LNCAP (cell line): ENCODE measurements around the gene COIL.

ENCODE experiments used
- TF ChIP-seq, protein P1 (sequence below): fragments of 450-650 bp; IDR thresholded peaks from 2 replicates; pipeline ENCODE4 v1.5.1; 2017; ENCODE audit warnings: mild to moderate bottlenecking

Gene COIL

GRCh38 chr17:56913867-56914580 lies 46.8 kb downstream of the COIL start, which contains the start of gene TRIM25:
TRIM25 (minus strand) TSS chr17:56914049; CDS start chr17:56913988, 61 bp downstream.
- TF ChIP-seq, protein P1, sequence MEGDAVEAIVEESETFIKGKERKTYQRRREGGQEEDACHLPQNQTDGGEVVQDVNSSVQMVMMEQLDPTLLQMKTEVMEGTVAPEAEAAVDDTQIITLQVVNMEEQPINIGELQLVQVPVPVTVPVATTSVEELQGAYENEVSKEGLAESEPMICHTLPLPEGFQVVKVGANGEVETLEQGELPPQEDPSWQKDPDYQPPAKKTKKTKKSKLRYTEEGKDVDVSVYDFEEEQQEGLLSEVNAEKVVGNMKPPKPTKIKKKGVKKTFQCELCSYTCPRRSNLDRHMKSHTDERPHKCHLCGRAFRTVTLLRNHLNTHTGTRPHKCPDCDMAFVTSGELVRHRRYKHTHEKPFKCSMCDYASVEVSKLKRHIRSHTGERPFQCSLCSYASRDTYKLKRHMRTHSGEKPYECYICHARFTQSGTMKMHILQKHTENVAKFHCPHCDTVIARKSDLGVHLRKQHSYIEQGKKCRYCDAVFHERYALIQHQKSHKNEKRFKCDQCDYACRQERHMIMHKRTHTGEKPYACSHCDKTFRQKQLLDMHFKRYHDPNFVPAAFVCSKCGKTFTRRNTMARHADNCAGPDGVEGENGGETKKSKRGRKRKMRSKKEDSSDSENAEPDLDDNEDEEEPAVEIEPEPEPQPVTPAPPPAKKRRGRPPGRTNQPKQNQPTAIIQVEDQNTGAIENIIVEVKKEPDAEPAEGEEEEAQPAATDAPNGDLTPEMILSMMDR = no peak

GRCh38 chr17:56913353-56913866 lies 47.4 kb downstream of the COIL start:
- TF ChIP-seq, protein P1 = no peak

DNA sequence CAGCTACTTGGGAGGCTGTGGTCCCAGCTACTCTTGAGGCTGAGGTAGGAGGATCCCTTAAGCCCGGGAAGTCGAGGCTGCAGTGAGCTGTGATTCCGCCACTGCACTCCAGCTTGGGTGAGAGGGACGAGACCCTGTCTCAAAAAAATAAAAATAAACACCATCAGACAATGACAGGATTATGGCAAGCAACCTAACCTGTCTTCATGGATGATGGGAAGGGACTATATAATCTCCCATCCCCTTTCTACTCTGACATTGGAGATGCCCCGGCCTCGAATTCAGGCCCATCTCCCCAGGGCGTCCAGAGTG lies 47.9 kb downstream of the COIL start:
- TF ChIP-seq, protein P1 = no peak

DNA sequence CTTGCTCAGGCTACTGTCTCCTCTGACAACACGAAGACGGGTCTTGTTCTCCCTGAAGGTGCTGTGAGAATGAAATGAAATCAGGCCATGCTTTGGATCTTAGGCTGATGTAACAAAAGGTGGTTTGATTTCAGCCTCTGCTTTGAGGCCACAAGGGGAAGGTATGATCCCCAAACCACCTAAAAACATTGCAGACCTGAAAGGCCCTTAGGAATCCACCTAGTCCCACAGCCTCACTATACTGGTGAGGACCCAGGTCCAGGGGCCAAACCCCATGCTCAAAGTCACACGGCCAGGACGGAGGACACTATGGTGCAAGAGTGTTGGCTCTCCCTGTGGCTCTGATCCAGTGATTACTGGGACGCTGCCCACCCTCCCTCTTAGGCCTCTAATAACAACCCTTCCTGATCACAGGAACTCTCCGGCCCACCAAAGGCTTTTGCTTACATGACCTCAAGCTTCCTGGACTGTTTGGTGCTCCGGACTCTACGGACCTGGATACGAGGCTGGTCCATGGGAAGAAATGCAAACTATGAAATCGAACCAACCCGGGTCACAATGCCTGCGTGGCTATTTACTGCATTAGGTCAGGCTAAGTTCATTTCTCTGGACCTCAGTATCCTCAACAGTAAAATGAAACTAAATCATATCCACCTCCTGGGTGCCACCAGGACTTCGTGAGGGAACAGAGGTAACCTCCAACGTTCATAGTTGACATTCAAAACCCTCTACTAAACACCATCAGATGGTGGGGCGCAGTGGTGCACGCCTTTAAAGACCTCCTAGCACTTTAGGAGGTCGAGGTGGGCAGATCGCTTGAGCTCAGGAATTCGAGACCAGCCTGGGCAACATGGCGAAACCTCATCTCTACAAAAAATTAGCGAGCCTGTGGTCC lies 48.5 kb downstream of the COIL start:
- TF ChIP-seq, protein P1 = no peak

DNA sequence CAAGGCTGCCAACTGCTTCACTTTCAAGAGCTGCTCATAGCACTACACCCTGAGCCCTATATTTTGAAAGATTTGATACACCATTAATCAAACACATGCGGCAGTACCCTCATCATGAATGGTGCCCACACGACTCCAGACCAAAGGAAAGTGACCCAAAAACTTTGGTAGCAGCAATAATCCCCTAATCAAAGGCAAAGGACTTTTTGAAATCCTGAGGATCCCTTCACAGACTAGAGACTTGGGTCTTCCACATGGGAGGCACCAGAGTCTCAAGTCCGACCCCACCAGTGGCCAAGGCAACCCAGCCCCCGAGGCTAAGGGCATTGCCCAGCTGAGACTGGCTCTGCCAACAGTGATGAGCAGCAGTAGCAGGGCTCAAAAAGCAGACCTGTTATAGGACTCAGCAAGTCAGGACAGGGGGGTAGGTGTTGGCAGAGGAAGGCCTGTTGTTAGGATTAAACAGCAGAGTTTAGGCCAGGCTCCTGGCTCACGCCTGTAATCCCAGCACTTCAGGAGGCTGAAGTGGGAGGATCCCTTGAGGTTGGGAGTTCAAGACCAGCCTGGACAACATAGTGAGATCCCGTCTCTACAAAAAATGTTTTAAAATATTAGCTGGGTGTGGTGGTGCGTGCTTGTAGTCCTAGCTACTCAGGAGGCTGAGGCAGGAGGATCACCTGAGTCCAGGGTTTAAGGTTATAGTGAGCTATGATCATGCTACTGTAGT lies 50.2 kb downstream of the COIL start:
- TF ChIP-seq, protein P1 = no peak

DNA sequence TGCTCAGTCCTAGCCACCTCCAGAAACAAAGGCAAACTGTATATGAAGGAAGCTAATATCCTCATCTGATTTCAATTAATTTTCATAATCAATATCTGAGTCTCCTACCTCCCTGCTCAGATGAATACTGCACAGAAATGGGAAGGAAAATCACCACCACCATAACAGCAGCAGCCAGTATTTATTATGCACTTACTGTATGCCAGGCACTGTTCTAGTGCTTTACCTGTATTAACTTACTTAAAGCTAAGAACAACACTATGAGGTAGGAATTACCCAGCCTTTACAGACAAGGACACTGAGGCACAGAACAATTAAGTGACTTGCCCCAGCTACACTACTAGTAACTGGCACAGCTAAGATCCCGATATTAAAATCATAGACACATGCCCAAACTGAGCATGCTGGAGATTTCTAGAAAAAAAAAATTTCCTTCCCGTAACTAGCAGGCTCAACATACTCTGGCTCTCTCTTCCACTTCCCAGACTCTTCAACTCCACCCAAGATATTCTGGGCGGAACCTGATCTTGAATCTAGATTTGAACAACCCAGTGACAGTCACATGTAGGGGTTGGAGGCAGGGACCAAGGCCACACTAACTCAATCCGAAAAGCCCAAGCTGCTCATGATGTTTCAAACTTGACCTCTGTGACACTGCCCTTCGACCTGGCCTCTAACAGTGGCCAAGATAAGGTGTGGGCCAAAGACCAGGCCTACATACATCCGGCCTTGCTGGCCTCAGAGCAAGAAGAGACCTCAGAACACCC lies 50.9 kb downstream of the COIL start:
- TF ChIP-seq, protein P1 = no peak
